Gastrocnemius medialis (tissue), 4 donors: Measurements from ENCODE around the gene BLACAT1.

Experiments used
- POLR2A ChIP-seq, 2 donors: fragments of 450-650 bp; IDR thresholded peaks; one replicate each; pipeline ENCODE4 v1.6.1; 2017; ENCODE audit warnings: antibody characterized with exemption in 2 of 2, mild to moderate bottlenecking in 2 of 2, moderate library complexity in 2 of 2
- TF ChIP-seq, protein P1 (sequence below), 5 experiments: fragments of 450-650 bp in 3 of 5; fragments of 200-600 bp in 2 of 5; sonication (generic) in 2 of 5; IDR thresholded peaks in 4 of 5; conservative IDR thresholded peaks in 1 of 5; 1 replicate in 4 of 5; 2 replicates in 1 of 5; pipeline ENCODE4 v1.5.1; 2016 to 2019; ENCODE audit warnings: antibody characterized with exemption in 5 of 5, mild to moderate bottlenecking in 3 of 5, moderate library complexity in 3 of 5

DNA sequence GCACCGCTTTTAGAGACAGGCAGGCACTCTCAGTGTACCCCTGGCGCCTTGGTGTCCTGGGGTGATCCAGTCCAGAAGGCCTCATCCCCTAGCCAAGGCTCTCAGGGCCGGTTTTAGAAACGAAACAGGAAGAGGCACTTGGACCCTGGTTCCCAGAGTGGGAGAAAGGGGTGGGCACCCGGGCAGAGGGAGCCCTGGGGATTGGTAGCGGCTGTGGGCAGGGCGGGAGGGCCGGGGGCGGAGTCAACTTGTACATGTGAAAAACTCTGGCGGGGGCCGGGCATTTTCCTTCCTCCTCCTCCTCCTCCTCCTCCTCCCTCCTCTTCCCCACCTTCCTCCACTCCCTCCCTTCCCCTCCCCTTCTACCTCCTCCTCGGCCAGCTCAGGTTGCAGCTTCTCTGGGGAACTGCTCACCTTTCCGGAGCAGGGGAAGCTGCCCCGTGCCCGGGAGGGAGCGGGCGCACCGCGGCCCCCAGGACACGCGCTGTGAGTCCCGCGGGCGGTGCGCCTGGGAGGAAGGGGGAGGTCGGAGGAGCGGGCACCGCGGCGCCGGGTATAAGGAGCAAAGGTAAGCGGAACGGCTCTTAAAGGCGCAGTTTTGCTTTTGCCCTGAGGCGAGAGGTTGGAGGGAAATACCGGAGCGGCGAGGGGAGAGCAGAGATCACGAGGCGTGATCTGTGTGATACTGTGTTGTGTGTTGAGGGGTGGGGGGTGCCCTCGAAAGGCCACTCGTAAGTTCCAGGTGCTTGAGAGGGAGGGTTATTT is 48.6 kb upstream of the BLACAT1 start, which contains the start of gene CDK18:
- TF ChIP-seq POLR2A (IDR thresholded peaks at IDR 0.05): no peak
- TF ChIP-seq, protein P1, sequence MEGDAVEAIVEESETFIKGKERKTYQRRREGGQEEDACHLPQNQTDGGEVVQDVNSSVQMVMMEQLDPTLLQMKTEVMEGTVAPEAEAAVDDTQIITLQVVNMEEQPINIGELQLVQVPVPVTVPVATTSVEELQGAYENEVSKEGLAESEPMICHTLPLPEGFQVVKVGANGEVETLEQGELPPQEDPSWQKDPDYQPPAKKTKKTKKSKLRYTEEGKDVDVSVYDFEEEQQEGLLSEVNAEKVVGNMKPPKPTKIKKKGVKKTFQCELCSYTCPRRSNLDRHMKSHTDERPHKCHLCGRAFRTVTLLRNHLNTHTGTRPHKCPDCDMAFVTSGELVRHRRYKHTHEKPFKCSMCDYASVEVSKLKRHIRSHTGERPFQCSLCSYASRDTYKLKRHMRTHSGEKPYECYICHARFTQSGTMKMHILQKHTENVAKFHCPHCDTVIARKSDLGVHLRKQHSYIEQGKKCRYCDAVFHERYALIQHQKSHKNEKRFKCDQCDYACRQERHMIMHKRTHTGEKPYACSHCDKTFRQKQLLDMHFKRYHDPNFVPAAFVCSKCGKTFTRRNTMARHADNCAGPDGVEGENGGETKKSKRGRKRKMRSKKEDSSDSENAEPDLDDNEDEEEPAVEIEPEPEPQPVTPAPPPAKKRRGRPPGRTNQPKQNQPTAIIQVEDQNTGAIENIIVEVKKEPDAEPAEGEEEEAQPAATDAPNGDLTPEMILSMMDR (IDR thresholded peaks at IDR 0.05 in 4 of 5, conservative IDR thresholded peaks at IDR 0.05 in 1 of 5): no peak
